Glutamatergic neuron (in vitro differentiated cells): ENCODE measurements around the gene OTUD7B. TPM values are rescaled to one million over a fixed set of nuclear protein-coding genes. Genes with fewer than 3 reads are reported as not detected.

Source experiments
- DNase-seq: peaks from one replicate; pipeline ENCODE4 v3.0.0; 2022
- H3K27ac Mint-ChIP-seq: one replicate; pipeline ENCODE4 v1.8.0; 2020; ENCODE audit warnings: mild to moderate bottlenecking, mixed read lengths, inconsistent platforms; ENCODE audit not compliant: unreplicated experiment
- H3K27me3 Mint-ChIP-seq: one replicate; pipeline ENCODE4 v1.8.0; 2020; ENCODE audit warnings: mild to moderate bottlenecking, moderate library complexity, mixed read lengths, inconsistent platforms; ENCODE audit not compliant: unreplicated experiment
- H3K36me3 Mint-ChIP-seq: one replicate; pipeline ENCODE4 v1.8.0; 2020; ENCODE audit warnings: mild to moderate bottlenecking, mixed read lengths, inconsistent platforms; ENCODE audit not compliant: unreplicated experiment
- H3K4me1 Mint-ChIP-seq: one replicate; pipeline ENCODE4 v1.8.0; 2020; ENCODE audit warnings: mild to moderate bottlenecking, low read depth, mixed read lengths, inconsistent platforms; ENCODE audit not compliant: unreplicated experiment
- H3K4me3 Mint-ChIP-seq: one replicate; pipeline ENCODE4 v1.8.0; 2020; ENCODE audit warnings: mild to moderate bottlenecking, mixed read lengths, inconsistent platforms; ENCODE audit not compliant: unreplicated experiment
- H3K9me3 Mint-ChIP-seq: one replicate; pipeline ENCODE4 v1.8.0; 2020; ENCODE audit warnings: mild to moderate bottlenecking, moderate library complexity, mixed read lengths, inconsistent platforms; ENCODE audit not compliant: unreplicated experiment
- CTCF ChIP-seq: fragments of 200-600 bp; sonication (generic); IDR thresholded peaks from one replicate; pipeline ENCODE4 v1.5.0; 2021; ENCODE audit not compliant: partially characterized antibody, unreplicated experiment
- total RNA-seq: library from RNA; stranded (reverse); fragmentation: NEBNext Ultra II Directional; extraction: Animal tissue kit (Norgen Biotek cat#: 25700); gene quantifications from one replicate; pipeline ENCODE4 v1.2.1, GENCODE V29; 2021; ENCODE audit not compliant: unreplicated experiment

OTUD7B gene
- total RNA-seq, 1 donor from 2014 or later = 15.4 TPM

- Mint-ChIP-seq H3K4me3 (no peak overlapping the region), H3K27ac (no peak overlapping the region), H3K27me3 (no peaks in the 10 kb centered on the region), H3K9me3 (no peaks in the 10 kb centered on the region), H3K4me1 (no peaks in the 10 kb centered on the region), H3K36me3 (no peaks in the 10 kb centered on the region)
- TF ChIP-seq CTCF = no peak
- no peak for DNase-seq
Measured at GRCh38 chr1:149995927-149996326, 14.6 kb downstream of the OTUD7B start.

- no peak for DNase-seq
- Mint-ChIP-seq H3K4me1 (no peaks in the 10 kb centered on the region), H3K27me3 (no peaks in the 10 kb centered on the region), H3K9me3 (no peaks in the 10 kb centered on the region), H3K36me3 (no peaks in the 10 kb centered on the region), H3K27ac (no peak overlapping the region), H3K4me3 (no peak overlapping the region)
- TF ChIP-seq CTCF = no peak
Measured at GRCh38 chr1:149993764-149994163, 16.8 kb downstream of the OTUD7B start.

GRCh38 chr1:149993181-149993580 is 17.3 kb downstream of the OTUD7B start:
- Mint-ChIP-seq H3K36me3 (no peaks in the 10 kb centered on the region), H3K4me3 (no peak overlapping the region)
- no peak for DNase-seq

GRCh38 chr1:149987297-149987595 is 23.3 kb downstream of the OTUD7B start:
- no peaks in the 10 kb centered on the region for H3K4me1 Mint-ChIP-seq
- DNase-seq = no peak
- no peaks in the 10 kb centered on the region for H3K9me3 Mint-ChIP-seq
- H3K27me3 Mint-ChIP-seq = peaks cover 2% of the 10 kb centered on the region
- TF ChIP-seq CTCF = no peak
- no peak overlapping the region for H3K27ac Mint-ChIP-seq
- H3K4me3 Mint-ChIP-seq = no peak overlapping the region
- H3K36me3 Mint-ChIP-seq = no peaks in the 10 kb centered on the region

More at GRCh38 chr1:149993181-149993580, 17.3 kb downstream of the OTUD7B start:
- Mint-ChIP-seq H3K27ac (no peak overlapping the region), H3K9me3 (no peaks in the 10 kb centered on the region), H3K27me3 (no peaks in the 10 kb centered on the region), H3K4me1 (no peaks in the 10 kb centered on the region)
- no peak for TF ChIP-seq CTCF

GRCh38 chr1:149986486-149987296 is 23.8 kb downstream of the OTUD7B start:
- Mint-ChIP-seq H3K36me3 (no peaks in the 10 kb centered on the region), H3K9me3 (no peaks in the 10 kb centered on the region), H3K27me3 (peaks cover 2% of the 10 kb centered on the region), H3K27ac (no peak overlapping the region), H3K4me3 (no peak overlapping the region), H3K4me1 (no peaks in the 10 kb centered on the region)
- no peak for TF ChIP-seq CTCF
- DNase-seq = no peak
